Suprapubic skin (tissue), 4 donors: ENCODE data around the gene MBLAC1.

Experiments
- EP300 ChIP-seq: sonication (generic); formaldehyde crosslinking; IDR thresholded peaks from one replicate; pipeline ENCODE4 v1.6.1; 2017; ENCODE audit warnings: antibody characterized with exemption
- POLR2AphosphoS5 ChIP-seq, 3 donors: sonication (generic); formaldehyde crosslinking; IDR thresholded peaks; one replicate each; pipeline ENCODE4 v1.6.1; 2017; ENCODE audit warnings: antibody characterized with exemption in 3 of 3
- TF ChIP-seq, protein P1 (sequence below), 2 donors: fragments of 200-600 bp in 1 of 2; fragments of 450-650 bp in 1 of 2; sonication (generic) in 1 of 2; IDR thresholded peaks; one replicate each; pipeline ENCODE4 v1.5.1; 2016 to 2019; ENCODE audit warnings: antibody characterized with exemption in 2 of 2, mild to moderate bottlenecking in 1 of 2, moderate library complexity in 1 of 2

DNA sequence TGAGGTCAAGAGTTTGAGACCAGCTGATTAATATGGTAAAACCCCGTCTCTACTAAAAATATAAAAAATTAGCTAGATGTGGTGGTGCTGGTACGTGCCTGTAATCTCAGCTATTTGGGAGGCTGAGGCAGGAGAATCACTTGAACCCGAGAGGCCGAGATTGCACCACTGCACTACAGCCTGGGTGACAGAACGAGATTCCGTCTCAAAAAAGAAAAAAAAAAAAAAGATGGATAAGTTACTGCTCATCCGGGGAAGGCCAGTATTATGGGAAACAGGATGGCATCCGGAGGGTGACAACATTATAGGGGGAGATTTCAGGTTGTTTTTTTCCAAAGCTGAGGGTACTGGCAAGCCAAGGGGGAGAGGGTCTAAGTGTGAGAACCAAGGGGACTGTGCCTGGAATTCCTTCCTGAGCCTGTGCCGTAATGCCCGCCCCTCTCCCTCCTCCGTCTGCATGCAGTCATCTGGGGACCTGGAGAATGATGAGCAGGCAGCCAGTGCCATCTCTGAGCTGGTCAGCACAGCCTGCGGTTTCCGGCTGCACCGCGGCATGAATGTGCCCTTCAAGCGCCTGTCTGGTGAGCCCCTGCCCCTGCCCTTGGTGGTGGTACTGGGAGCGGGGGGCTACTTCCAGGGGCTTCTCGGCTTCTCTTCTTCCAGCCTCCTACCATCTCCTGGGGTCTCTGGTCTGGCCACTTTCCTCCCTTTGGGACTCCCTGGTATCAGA is 26.3 kb downstream of the MBLAC1 start:
- TF ChIP-seq, protein P1, sequence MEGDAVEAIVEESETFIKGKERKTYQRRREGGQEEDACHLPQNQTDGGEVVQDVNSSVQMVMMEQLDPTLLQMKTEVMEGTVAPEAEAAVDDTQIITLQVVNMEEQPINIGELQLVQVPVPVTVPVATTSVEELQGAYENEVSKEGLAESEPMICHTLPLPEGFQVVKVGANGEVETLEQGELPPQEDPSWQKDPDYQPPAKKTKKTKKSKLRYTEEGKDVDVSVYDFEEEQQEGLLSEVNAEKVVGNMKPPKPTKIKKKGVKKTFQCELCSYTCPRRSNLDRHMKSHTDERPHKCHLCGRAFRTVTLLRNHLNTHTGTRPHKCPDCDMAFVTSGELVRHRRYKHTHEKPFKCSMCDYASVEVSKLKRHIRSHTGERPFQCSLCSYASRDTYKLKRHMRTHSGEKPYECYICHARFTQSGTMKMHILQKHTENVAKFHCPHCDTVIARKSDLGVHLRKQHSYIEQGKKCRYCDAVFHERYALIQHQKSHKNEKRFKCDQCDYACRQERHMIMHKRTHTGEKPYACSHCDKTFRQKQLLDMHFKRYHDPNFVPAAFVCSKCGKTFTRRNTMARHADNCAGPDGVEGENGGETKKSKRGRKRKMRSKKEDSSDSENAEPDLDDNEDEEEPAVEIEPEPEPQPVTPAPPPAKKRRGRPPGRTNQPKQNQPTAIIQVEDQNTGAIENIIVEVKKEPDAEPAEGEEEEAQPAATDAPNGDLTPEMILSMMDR (IDR thresholded peaks at IDR 0.05) = no peak
- TF ChIP-seq POLR2AphosphoS5 (IDR thresholded peaks at IDR 0.05) (no peak), EP300 (no peak)
